GM19328 (cell line): Measurements from ENCODE around the gene TMEM132E.
"Not testable (repeated sequence)": the region's sequence is repeated elsewhere in the genome, so short reads cannot be mapped to it uniquely, and the experiment has no call there.

Experiments used
- ATAC-seq: cut with Tn5 transposase; IDR thresholded peaks from one replicate; pipeline ENCODE4 v1.9.1; 2021; ENCODE audit warnings: mild to moderate bottlenecking, moderate library complexity; ENCODE audit not compliant: unreplicated experiment

Gene TMEM132E, protein sequence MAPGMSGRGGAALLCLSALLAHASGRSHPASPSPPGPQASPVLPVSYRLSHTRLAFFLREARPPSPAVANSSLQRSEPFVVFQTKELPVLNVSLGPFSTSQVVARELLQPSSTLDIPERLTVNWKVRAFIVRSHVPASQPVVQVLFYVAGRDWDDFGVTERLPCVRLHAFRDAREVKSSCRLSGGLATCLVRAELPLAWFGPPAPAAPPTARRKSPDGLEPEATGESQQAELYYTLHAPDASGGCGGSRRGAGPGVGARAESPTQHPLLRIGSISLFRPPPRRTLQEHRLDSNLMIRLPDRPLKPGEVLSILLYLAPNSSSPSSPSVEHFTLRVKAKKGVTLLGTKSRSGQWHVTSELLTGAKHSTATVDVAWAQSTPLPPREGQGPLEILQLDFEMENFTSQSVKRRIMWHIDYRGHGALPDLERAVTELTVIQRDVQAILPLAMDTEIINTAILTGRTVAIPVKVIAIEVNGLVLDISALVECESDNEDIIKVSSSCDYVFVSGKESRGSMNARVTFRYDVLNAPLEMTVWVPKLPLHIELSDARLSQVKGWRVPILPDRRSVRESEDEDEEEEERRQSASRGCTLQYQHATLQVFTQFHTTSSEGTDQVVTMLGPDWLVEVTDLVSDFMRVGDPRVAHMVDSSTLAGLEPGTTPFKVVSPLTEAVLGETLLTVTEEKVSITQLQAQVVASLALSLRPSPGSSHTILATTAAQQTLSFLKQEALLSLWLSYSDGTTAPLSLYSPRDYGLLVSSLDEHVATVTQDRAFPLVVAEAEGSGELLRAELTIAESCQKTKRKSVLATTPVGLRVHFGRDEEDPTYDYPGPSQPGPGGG (N-terminal part only)

GRCh38 chr17:34579017-34579946 is at the start of gene TMEM132E:
Gene TMEM132E, plus strand, starts transcription at chr17:34579582. Its CDS starts 1,495 bp downstream, at chr17:34581077.
- ATAC-seq: no peak

- ATAC-seq: no peak
Measured at GRCh38 chr17:34530918-34531317, 48.5 kb upstream of the TMEM132E start.

- no peak for ATAC-seq
Measured at GRCh38 chr17:34532281-34533065, 46.9 kb upstream of the TMEM132E start.

DNA sequence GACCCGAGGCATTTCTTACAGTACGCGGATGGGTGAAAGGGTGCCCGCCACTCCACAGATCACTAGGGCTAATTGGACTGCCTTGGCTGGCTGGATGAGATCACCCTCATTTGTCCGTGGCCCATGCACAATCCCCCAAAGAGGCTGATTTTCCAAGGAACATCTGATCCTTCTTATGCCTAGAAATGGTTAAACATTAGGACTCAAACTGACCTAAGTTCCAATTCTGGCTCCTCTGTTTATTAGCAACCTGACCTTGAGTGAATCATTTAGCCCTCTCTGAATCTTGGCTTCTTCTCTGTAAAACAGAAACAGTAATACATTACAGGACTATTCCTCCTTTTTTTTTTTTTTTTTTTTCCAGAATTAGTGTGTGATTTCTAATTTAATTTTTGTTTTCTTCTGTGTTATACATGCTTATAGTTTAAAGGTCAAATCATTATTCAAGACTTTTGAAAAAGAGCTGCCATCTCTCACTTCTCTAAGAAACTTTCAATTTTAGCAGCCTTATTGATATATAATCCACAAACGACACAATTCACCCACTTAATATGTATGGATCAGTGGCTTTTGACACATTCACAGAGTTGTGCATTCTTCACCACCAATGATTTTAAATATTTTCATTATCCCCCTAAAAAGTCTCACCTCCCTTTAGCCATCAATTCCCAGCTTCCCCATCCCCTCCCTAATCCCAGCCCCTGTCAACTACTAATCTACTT is 45.4 kb upstream of the TMEM132E start:
- no peak for ATAC-seq

DNA sequence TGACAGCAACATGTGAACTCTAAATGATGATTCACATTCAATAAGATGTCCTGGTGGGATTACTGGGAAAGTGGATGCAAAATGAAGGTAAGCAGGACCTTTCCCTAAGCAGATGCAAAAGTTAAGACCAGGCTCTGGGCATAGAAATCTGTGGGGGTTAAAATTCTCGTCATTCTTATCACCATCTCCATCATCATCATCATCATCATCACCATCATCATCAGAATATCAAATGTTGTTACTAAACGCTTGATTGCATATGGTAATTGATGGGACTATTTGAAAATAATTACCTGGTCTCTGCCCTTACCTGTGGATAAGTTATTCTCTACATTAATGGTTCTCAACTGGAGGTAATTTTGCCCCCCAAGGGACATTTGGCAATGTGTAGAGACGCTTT is 41.9 kb upstream of the TMEM132E start:
- ATAC-seq: no peak

DNA sequence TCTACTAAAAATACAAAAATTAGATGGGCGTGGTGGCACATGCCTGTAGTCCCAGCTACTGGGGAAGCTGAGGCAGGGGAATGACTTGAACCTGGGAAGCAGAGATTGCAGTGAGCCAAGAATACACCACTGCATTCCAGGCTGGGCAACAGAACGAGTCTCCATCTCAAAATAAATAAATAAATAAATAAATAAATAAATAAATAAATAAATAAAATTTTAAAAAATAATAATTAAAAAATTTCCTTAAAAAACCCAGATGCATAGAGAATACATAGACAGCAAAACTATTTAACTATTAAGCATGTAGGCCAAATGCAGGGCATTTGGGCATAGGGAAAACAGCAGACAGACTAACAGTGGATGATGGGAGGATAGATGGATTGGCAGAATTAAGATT is 40.8 kb upstream of the TMEM132E start:
- not testable (repeated sequence) for ATAC-seq

DNA sequence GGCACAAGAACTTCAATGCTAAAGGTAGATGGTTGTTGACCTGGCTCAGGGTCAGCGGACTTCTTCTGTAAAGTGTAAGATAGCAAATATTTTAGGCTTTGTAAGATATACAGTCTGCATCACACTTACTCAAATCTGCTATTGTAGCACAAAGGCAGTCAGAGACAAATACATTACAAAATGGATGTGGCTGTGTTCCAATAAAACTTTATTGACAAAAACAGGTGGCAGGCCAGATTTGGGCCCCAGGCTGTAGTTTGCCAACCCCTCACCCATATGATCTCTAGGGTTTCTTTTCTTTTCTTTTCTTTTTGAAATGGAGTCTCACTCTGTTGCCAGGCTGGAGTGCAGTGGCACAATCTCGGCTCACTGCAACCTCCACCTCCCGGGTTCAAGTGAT is 39.5 kb upstream of the TMEM132E start:
- ATAC-seq: no peak

GRCh38 chr17:34542700-34543336 is 36.6 kb upstream of the TMEM132E start:
- no peak for ATAC-seq

GRCh38 chr17:34547453-34548063 is 31.8 kb upstream of the TMEM132E start:
- no peak for ATAC-seq

DNA sequence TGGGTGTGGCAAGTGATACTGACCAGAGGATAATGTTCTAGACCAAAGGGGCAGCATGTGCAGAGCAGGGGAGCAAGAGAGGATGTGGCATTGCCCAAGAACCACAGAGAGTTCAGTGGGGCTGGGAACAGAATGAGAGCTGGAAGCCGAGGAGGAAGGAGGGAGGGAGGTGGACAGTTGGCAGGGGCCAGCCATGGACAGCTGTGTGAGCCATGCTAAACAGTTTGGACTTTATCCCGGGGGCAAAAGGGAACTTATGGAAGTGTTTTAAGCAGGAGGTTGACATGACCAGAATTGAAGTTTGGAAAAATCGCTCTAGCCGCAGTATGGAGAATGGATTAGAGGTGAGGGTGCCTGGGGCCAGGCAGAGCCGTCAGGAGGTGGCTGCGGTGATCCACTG is 29.4 kb upstream of the TMEM132E start:
- ATAC-seq: no peak

- ATAC-seq: no peak
Measured at GRCh38 chr17:34553907-34554306, 25.5 kb upstream of the TMEM132E start.

- ATAC-seq: no peak
Measured at GRCh38 chr17:34556384-34556783, 23.0 kb upstream of the TMEM132E start.

- no peak for ATAC-seq
Measured at GRCh38 chr17:34556931-34557330, 22.5 kb upstream of the TMEM132E start.

DNA sequence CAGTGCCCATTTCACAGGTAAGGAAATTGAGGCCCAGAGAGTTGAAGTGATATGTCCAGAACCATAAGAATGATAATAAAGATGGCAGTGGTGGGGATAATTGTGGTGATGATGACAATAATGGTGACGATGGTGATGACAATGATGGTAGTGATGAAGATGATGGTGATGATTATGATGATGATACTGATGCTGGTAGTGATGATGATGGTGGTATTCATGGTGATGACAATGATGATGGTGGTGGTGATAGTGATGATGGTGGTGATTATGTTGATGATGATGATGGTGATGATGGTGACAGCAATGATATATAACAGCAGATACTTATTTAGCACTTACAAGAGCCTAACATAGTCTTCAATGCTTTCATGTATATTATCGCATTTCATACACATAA is 18.1 kb upstream of the TMEM132E start:
- ATAC-seq: no peak

DNA sequence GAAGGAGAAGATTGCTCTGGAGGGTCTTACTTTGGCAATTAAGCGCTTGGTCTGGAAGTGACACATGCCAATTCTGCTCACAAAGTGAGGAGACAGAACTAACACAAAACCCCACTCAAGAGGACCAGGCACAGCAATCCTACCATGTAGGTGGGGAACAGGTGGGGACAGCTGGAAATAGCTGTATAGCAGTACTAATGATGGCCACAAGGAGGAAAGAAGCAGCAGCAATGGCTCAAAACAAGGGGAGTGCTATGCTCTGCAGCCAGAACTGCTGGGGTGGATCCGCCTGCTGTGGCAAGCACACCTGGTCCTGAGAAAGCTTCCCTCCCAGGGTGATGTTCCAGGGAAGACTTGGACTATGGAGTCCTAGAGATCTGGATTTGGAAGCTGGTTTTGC is 17.0 kb upstream of the TMEM132E start:
- no peak for ATAC-seq

- no peak for ATAC-seq
Measured at GRCh38 chr17:34565713-34566112, 13.7 kb upstream of the TMEM132E start.

GRCh38 chr17:34566201-34566600 is 13.2 kb upstream of the TMEM132E start:
- no peak for ATAC-seq

DNA sequence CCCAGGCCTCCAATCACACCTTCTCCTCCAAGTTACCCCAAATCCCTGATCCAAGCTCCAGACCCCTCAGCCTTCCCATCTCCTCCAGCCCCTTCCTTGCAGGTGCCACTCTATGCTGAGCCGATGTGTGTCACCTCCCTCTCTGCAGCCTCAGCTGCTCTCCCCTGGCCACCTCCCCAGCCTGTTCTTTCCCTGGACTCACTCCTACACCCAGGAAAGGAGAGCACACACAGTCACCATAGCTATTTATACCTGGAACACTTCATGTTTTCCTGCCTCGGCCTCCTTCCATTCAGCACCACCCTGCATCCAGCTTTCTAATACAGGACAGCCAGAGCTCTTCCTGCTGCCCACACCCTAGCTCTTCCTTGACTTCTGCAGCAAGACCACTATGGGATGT is 12.5 kb upstream of the TMEM132E start:
- no peak for ATAC-seq
